GM23248 (cell line): ENCODE measurements around the gene ENOX1. TPM values are rescaled to one million over a fixed set of nuclear protein-coding genes. Genes with fewer than 3 reads are reported as not detected.
"Not testable (repeated sequence)": the region's sequence is repeated elsewhere in the genome, so short reads cannot be mapped to it uniquely, and the experiment has no call there.

Source experiments
- DNase-seq: peaks from one replicate; pipeline ENCODE4 v3.0.0-alpha.2; 2015
- H2AFZ ChIP-seq: fragments of 200-600 bp; sonication (generic); 2 replicates; pipeline ENCODE4 v1.6.1; 2016; ENCODE audit warnings: antibody characterized with exemption
- H3F3A ChIP-seq: fragments of 200-600 bp; sonication (generic); 2 replicates; pipeline ENCODE4 v1.6.1; 2016; ENCODE audit warnings: mild to moderate bottlenecking, antibody characterized with exemption, mixed run types; ENCODE audit not compliant: insufficient read depth
- H3K27ac ChIP-seq: fragments of 200-600 bp; sonication (generic); 2 replicates; pipeline ENCODE4 v1.5.1; 2016; ENCODE audit warnings: mild to moderate bottlenecking
- H3K27me3 ChIP-seq: fragments of 200-600 bp; sonication (generic); replicated peaks from 2 replicates; pipeline ENCODE4 v1.6.1; 2016; ENCODE audit warnings: mild to moderate bottlenecking; ENCODE audit not compliant: insufficient read depth
- H3K36me3 ChIP-seq: fragments of 200-600 bp; sonication (generic); 2 replicates; pipeline ENCODE4 v1.6.1; 2016; ENCODE audit warnings: low read depth, mild to moderate bottlenecking
- H3K4me1 ChIP-seq: fragments of 200-600 bp; sonication (generic); 2 replicates; pipeline ENCODE4 v1.6.1; 2016; ENCODE audit warnings: mild to moderate bottlenecking; ENCODE audit not compliant: insufficient read depth
- H3K4me2 ChIP-seq: fragments of 200-600 bp; sonication (generic); one replicate; pipeline ENCODE4 v1.6.1; 2016; ENCODE audit warnings: mild to moderate bottlenecking; ENCODE audit not compliant: unreplicated experiment
- H3K4me3 ChIP-seq: fragments of 200-600 bp; sonication (generic); 2 replicates; pipeline ENCODE4 v1.5.1; 2016; ENCODE audit warnings: mild to moderate bottlenecking
- H3K79me2 ChIP-seq: fragments of 200-600 bp; sonication (generic); 2 replicates; pipeline ENCODE4 v1.6.1; 2016; ENCODE audit warnings: mild to moderate bottlenecking; ENCODE audit not compliant: insufficient read depth
- H3K9ac ChIP-seq: fragments of 200-600 bp; sonication (generic); 2 replicates; pipeline ENCODE4 v1.6.1; 2016; ENCODE audit warnings: mild to moderate bottlenecking
- H3K9me2 ChIP-seq: fragments of 200-600 bp; sonication (generic); 2 replicates; pipeline ENCODE4 v1.6.1; 2016; ENCODE audit warnings: mixed run types, mild to moderate bottlenecking, moderate library complexity; ENCODE audit not compliant: insufficient read depth
- H3K9me3 ChIP-seq: fragments of 200-600 bp; sonication (generic); one replicate; pipeline ENCODE4 v1.6.1; 2017; ENCODE audit warnings: low read depth
- H4K20me1 ChIP-seq: fragments of 200-600 bp; sonication (generic); 2 replicates; pipeline ENCODE4 v1.6.0; 2016; ENCODE audit not compliant: insufficient read depth
- EZH2 ChIP-seq: fragments of 200-600 bp; sonication (generic); IDR thresholded peaks from 2 replicates; pipeline ENCODE4 v1.6.1; 2018; ENCODE audit warnings: antibody characterized with exemption, mild to moderate bottlenecking; ENCODE audit not compliant: insufficient read depth, poor library complexity, severe bottlenecking
- EZH2phosphoT487 ChIP-seq: fragments of 200-600 bp; sonication (generic); IDR thresholded peaks from 2 replicates; pipeline ENCODE4 v1.6.1; 2018; ENCODE audit warnings: antibody characterized with exemption, moderate library complexity, mild to moderate bottlenecking, low read depth; ENCODE audit not compliant: insufficient read depth
- WGBS, 2 experiments: methylation state at CpG; one replicate each; pipeline ENCODE4 v1.1.6; 2015 to 2017; ENCODE audit warnings: low lambda C conversion rate in 2 of 2, low coverage in 1 of 2; ENCODE audit errors: missing lambda C conversion rate in 2 of 2; 5-methylcytosine and 5-hydroxymethylcytosine counted together
- in situ Hi-C: fragments of 300-500 bp; cut with MboI; formaldehyde crosslinking; loops from 2 replicates; pipeline ENCODE4 v1.15.0; 2020
- polyA plus RNA-seq: library from polyadenylated mRNA; unstranded; fragments of >200 nt; fragmentation: Nextera tagmentation; extraction: Ambion mirVana; gene quantifications from 2 replicates; pipeline ENCODE4 v1.2.1, GENCODE V29; 2016
- total RNA-seq: library from RNA; depleted of rRNA; stranded (reverse); fragments of >200 nt; shearing (Covaris generic); gene quantifications from 2 replicates; pipeline ENCODE4 v1.2.3, GENCODE V29; 2014; rRNA removed

Gene ENOX1
- total RNA-seq (1.8 and 2.7 TPM in 2 replicates), polyA plus RNA-seq (2.4 and 3.2 TPM in 2 replicates)

DNA sequence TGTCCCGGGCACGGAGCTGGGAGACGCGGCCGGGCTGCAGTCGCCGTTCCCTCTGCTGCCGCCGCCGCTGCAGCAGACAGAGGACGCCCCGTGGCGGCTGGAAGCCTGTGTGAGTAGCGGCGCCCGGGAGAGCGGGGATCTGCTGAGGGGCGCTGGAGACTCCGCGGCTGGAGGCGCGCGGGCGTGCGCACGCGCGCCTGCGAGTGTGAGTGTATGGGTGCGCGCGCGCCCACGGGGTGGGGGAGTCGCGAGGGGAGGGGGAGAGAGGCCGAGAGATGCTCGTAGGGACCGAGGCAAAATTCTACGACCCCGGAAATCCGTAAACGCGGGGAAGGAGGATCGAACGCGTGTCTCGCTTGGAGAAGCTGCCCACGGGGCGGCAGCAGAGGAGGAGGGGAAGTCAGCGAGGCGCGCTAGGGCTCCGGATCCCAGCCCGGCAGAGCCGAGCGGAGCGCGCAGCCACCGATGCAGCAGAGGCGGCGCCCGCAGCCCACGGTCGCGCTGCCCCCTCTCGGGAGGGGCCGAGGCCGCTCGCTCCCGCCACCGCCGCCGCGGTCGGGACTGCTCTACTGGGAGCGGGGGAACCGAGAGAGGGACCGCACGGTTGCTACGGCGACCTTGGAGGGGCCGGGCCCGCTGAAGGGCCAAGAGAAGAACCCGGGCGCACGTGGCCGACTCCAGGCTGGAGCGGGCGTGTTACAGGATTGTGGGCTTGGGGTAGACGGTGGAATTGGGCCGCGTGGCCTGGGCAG lies at the start of gene ENOX1:
Gene ENOX1 (minus strand): TSS at position 207 of the 752 bp plus-strand sequence.
- Histone ChIP-seq H3K9ac (peak within 1 kb of the TSS; percentile 62), H3K4me1 (no peaks in the 10 kb centered on the region), H3K4me2 (peak within 1 kb of the TSS; percentile 68), H3K9me2 (no peaks in the 10 kb centered on the region), H3K27me3 (no peaks in the 10 kb centered on the region), H3K4me3 (peak within 1 kb of the TSS; percentile 74), H3K79me2 (no peaks in the 10 kb centered on the region), H3F3A (peaks cover 19% of the 10 kb centered on the region; the same call in 1 of the 2 replicates), H3K36me3 (no peaks in the 10 kb centered on the region), H3K27ac (no peak within 1 kb of the TSS), H4K20me1 (no peaks in the 10 kb centered on the region), H2AFZ (peak within 1 kb of the TSS; percentile 85), H3K9me3 (no peaks in the 10 kb centered on the region)
- in situ Hi-C loops = loop anchor here (25.0 kb wide), 2 partner anchors 475 to 700 kb away; no protein-coding TSS in a partner anchor
- 2 to 3% methylated on average over 46 to 92 of the region's 93 CpGs for WGBS, 2 experiments
- peak; percentile 84 for DNase-seq
- TF ChIP-seq EZH2phosphoT487 (no peak), EZH2 (no peak)

- Histone ChIP-seq H3K4me2 (no peak overlapping the region), H3K36me3 (no peaks in the 10 kb centered on the region), H3K4me1 (peaks cover 37% of the 10 kb centered on the region), H2AFZ (no peak overlapping the region), H3K27me3 (no peaks in the 10 kb centered on the region), H3K27ac (no peak overlapping the region), H3F3A (peaks cover 18% of the 10 kb centered on the region), H3K9me3 (no peaks in the 10 kb centered on the region), H3K79me2 (no peaks in the 10 kb centered on the region), H3K9me2 (no peaks in the 10 kb centered on the region), H3K9ac (no peak overlapping the region), H4K20me1 (no peaks in the 10 kb centered on the region), H3K4me3 (no peak overlapping the region)
- in situ Hi-C loops = no loop called here
- TF ChIP-seq EZH2phosphoT487 (no peak), EZH2 (no peak)
- 88 to 96% methylated on average over 2 of the region's 2 CpGs for WGBS, 2 experiments
- DNase-seq = peak; percentile 37
Measured at GRCh38 chr13:43835701-43836100, 48.9 kb upstream of the ENOX1 start.

GRCh38 chr13:43831088-43831487 lies 44.3 kb upstream of the ENOX1 start:
- Histone ChIP-seq H3K4me2 (peak overlapping the region; percentile 51), H3K9ac (peak overlapping the region; percentile 47; the same call in 1 of the 2 replicates), H3K79me2 (no peaks in the 10 kb centered on the region), H3K27ac (peak overlapping the region; percentile 73), H3K9me2 (no peaks in the 10 kb centered on the region), H3F3A (peaks cover 23% of the 10 kb centered on the region), H3K9me3 (no peaks in the 10 kb centered on the region), H3K36me3 (no peaks in the 10 kb centered on the region), H3K4me3 (peak overlapping the region; percentile 35; the same call in 1 of the 2 replicates), H3K4me1 (peaks cover 26% of the 10 kb centered on the region), H4K20me1 (no peaks in the 10 kb centered on the region), H3K27me3 (no peaks in the 10 kb centered on the region), H2AFZ (peak overlapping the region; percentile 52; the same call in 1 of the 2 replicates)
- TF ChIP-seq EZH2phosphoT487 = no peak
- TF ChIP-seq EZH2 = no peak
- WGBS, 2 experiments = 62 to 72% methylated on average over 2 of the region's 2 CpGs
- in situ Hi-C loops = no loop called here
- DNase-seq = peak; percentile 48

- Histone ChIP-seq H3K9me2 (no peaks in the 10 kb centered on the region), H3K9ac (peak overlapping the region; percentile 47; the same call in 1 of the 2 replicates), H3K79me2 (no peaks in the 10 kb centered on the region), H3K4me3 (peak overlapping the region; percentile 35), H3K4me2 (peak overlapping the region; percentile 51), H4K20me1 (no peaks in the 10 kb centered on the region), H3K27me3 (no peaks in the 10 kb centered on the region), H3K4me1 (peaks cover 21% of the 10 kb centered on the region), H3F3A (peaks cover 23% of the 10 kb centered on the region), H3K36me3 (no peaks in the 10 kb centered on the region), H2AFZ (peak overlapping the region; percentile 52), H3K27ac (peak overlapping the region; percentile 73), H3K9me3 (peaks cover 3% of the 10 kb centered on the region)
- peak; percentile 89 for DNase-seq
- 12 to 14% methylated on average over 5 of the region's 5 CpGs for WGBS, 2 experiments
- TF ChIP-seq EZH2phosphoT487 (no peak), EZH2 (no peak)
- in situ Hi-C loops = no loop called here
Measured at GRCh38 chr13:43830497-43830881, 43.7 kb upstream of the ENOX1 start.

- H3K9ac ChIP-seq, H3K4me3 ChIP-seq, H3K79me2 ChIP-seq, in situ Hi-C loops, H3K4me2 ChIP-seq, H2AFZ ChIP-seq, H3K27ac ChIP-seq, H3K36me3 ChIP-seq, H3K27me3 ChIP-seq, H3K4me1 ChIP-seq, H4K20me1 ChIP-seq, H3K9me2 ChIP-seq, H3K9me3 ChIP-seq: not testable (repeated sequence)
- DNase-seq = peak; percentile 67
- H3F3A ChIP-seq = peaks cover 15% of the 10 kb centered on the region
- 7 to 25% methylated on average over 1 of the region's 1 CpG for WGBS, 2 experiments
Measured at GRCh38 chr13:43824656-43825055, 37.9 kb upstream of the ENOX1 start.
